GM12865 (cell line): ENCODE data around the gene ITPR1.

Experiments
- DNase-seq: peaks from one replicate; pipeline ENCODE4 v3.0.0; 2010; ENCODE audit warnings: low read depth
- H3K4me3 ChIP-seq: 2 replicates; pipeline ENCODE4 v1.5.1; 2011; ENCODE audit warnings: mild to moderate bottlenecking, low read depth, low read length, control low read depth
- TF ChIP-seq, protein P1 (sequence below): IDR thresholded peaks from 2 replicates; pipeline ENCODE4 v1.5.1; 2011; ENCODE audit warnings: low read length, control low read depth, low read depth, inconsistent platforms; ENCODE audit not compliant: insufficient read depth; ENCODE audit errors: missing control alignments

Gene ITPR1

DNA sequence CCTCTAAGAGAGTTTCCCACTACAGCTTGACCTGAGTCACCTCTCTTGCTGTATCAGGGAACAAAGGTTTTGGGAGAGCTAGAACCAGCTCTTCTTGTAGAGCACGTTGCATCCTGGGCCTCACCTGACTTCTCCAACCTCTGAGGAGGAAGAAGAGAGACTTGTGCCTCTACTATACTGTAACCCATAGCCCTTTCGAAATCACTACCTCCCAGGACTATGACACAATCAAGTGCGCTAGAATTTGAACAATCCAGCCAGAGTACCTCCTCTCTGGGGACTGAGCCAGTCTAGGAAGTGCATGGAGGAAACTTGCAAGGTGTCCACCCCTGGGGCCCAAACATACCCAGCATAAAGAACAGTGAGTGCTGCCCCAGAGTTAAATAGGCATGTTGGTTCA lies 293.3 kb downstream of the ITPR1 start:
- no peak for DNase-seq
- TF ChIP-seq, protein P1, sequence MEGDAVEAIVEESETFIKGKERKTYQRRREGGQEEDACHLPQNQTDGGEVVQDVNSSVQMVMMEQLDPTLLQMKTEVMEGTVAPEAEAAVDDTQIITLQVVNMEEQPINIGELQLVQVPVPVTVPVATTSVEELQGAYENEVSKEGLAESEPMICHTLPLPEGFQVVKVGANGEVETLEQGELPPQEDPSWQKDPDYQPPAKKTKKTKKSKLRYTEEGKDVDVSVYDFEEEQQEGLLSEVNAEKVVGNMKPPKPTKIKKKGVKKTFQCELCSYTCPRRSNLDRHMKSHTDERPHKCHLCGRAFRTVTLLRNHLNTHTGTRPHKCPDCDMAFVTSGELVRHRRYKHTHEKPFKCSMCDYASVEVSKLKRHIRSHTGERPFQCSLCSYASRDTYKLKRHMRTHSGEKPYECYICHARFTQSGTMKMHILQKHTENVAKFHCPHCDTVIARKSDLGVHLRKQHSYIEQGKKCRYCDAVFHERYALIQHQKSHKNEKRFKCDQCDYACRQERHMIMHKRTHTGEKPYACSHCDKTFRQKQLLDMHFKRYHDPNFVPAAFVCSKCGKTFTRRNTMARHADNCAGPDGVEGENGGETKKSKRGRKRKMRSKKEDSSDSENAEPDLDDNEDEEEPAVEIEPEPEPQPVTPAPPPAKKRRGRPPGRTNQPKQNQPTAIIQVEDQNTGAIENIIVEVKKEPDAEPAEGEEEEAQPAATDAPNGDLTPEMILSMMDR = no peak
- no peak overlapping the region for H3K4me3 ChIP-seq

DNA sequence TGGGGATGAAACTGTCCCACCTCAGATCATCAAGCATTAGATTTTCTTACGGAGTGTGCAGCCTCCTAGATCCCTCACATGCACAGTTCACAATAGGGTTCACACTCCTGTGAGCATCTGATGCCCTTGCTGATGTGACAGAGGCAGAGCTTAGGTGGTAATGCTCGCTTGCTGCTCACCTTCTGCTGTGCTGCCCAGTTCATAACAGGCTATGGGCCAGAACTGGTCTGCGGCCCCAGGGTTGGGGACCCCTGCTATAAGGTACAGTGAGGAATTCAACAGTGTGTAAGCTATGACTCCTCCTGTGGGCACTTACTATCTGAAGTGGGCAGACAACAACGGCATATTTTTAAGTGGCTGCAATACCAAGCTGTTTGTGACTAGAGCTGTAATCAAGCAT lies 298.2 kb downstream of the ITPR1 start:
- no peak for DNase-seq
- H3K4me3 ChIP-seq = no peak overlapping the region
- TF ChIP-seq, protein P1 = no peak

DNA sequence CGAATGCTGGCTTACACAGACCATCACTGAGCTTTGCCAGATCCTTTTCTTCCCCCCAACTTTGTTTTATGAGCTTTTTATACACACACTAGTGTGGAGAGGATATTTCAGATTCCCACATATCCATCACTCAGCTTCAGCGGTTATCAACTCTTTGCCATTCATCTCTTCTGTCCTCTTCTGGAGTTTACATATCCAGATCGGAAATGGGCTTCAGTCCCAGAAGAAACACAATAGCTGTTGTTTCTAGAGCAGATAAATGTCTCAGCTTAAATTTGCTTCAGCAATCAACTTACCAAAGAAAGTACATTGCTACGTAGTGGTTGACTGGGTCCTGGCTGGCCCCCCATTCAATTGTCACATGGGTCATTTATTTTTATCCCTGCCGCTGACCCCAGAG lies 300.2 kb downstream of the ITPR1 start:
- DNase-seq = no peak
- TF ChIP-seq, protein P1 = no peak

DNA sequence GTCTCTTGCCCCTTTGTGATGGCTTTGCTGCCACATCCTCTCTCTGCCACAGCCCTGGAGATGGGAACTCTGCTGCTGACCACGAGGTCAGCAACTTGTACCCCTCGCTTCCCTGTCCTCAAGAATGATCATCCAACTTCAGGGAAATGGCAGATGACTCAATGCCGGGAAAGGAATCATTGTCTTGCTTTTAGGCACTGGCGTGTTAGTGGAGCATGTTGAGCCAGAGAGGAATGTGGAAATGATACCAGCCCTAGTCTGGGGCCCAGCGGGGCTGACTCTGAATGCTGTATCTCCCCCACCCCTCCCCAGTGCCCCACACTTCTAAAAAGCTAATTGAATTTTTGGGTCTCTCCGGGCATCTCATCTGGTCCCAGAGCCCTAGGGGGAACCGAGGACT lies 301.2 kb downstream of the ITPR1 start:
- H3K4me3 ChIP-seq = no peak overlapping the region
- DNase-seq = no peak
- TF ChIP-seq, protein P1 = no peak

More for the DNA sequence above, 300.2 kb downstream of the ITPR1 start:
- H3K4me3 ChIP-seq = no peak overlapping the region

DNA sequence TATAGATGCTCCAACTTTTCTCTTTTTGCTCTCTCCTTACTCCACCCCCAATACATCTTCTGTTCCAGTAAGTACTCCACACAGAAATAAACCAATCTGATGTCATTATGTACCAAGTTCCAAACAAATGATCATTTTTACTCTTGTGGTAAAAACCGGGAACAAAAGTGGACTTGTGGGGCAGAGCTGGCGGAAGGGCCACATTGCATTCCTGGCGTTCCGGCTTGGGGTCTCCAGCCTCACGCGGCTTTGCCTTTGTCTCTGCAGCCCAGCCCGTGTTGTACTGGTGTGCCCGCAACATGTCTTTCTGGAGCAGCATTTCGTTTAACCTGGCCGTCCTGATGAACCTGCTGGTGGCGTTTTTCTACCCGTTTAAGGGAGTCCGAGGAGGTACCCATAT lies 301.6 kb downstream of the ITPR1 start:
- DNase-seq = no peak
- TF ChIP-seq, protein P1 = no peak
- no peak overlapping the region for H3K4me3 ChIP-seq

DNA sequence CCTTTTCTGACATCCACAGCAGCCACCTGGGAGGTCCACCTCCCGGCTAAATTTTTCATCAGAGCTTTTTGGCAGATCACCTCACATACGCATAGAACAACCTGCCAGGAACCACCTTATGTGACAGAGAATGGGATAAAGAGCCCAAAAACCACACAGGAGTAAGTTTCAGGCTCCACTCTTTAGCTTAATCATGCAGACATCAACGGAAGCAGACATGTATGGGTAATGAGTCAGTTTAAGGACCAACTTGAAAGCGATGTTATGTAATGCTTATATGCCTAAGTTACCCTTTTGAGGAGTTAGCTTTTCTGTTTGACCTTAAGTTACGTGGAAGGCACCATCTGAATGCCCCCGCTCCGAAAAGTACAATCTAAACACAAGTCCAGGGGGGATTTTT lies 302.8 kb downstream of the ITPR1 start:
- TF ChIP-seq, protein P1 = no peak
- no peak for DNase-seq
- no peak overlapping the region for H3K4me3 ChIP-seq

DNA sequence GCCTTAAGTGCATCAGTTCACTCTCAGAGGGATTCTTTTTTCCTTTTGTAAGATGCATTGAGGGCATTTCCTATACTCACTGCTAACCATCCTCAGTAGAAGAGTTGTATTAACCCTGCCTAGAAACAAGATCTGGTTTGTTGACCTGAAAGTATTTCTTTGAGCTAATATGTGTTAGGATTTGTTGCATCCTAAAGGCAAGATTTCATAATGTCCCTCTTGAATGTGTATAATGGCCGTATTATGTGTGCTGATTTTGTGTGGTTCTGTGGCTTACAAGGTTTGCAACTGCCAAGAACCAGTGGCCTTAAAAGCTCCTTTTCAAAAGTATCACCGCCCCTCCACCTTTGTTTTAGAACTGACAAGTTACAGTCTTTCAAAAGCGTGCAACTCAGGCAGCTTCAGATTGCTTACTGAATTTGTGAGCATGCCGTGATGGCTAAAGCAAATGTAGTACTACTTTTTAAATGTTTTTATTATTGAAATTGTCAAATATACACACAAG lies 304.1 kb downstream of the ITPR1 start:
- DNase-seq = no peak
- TF ChIP-seq, protein P1 = no peak
- no peak overlapping the region for H3K4me3 ChIP-seq
